Measurements from ENCODE around the gene SPIN2B. TPM values are rescaled to one million over a fixed set of nuclear protein-coding genes. Genes with fewer than 3 reads are reported as not detected.
"Not testable (repeated sequence)": the region's sequence is repeated elsewhere in the genome, so short reads cannot be mapped to it uniquely, and the experiment has no call there.

SPIN2B gene
- total and polyA plus RNA-seq, 2 donors (not counting 1 experiment from before 2014, with no cell fraction given): 10.4 to 10.6 TPM

- no peak for TF ChIP-seq EZH2 (IDR thresholded peaks at IDR 0.05; ENCODE audit: low read length, missing control alignments)
- no peak for TF ChIP-seq CTCF (conservative IDR thresholded peaks at IDR 0.05 in 1 of 2, IDR thresholded peaks at IDR 0.05 in 1 of 2; ENCODE audit: low read depth in 1 of 2, low read length in 2 of 2)
- no peaks in the 10 kb centered on the region for H3K4me1 ChIP-seq (ENCODE audit: control insufficient read depth, extremely low read depth, insufficient read depth, low read length)
- no peaks in the 10 kb centered on the region for H3K36me3 ChIP-seq (ENCODE audit: control insufficient read depth, insufficient read depth, low read length)
- H3K27ac ChIP-seq (ENCODE audit: insufficient read depth, low read length): no peak overlapping the region
- no peaks in the 10 kb centered on the region for H3K27me3 ChIP-seq (ENCODE audit: control insufficient read depth, insufficient read depth, low read length)
- no peaks in the 10 kb centered on the region for H3K9me3 ChIP-seq (ENCODE audit: control insufficient read depth, insufficient read depth, low read depth, low read length)
- no peak overlapping the region for H2AFZ ChIP-seq (ENCODE audit: low read length)
- H3K4me2 ChIP-seq (ENCODE audit: extremely low read depth, insufficient read depth, low read length): no peak overlapping the region
- no peaks in the 10 kb centered on the region for H4K20me1 ChIP-seq (ENCODE audit: control insufficient read depth, extremely low read depth, insufficient read depth, low read length)
- no peak for DNase-seq (ENCODE audit: low read depth in 2 of 2)
- no peak overlapping the region for H3K9ac ChIP-seq (ENCODE audit: insufficient read depth, low read length)
- no peak overlapping the region for H3K4me3 ChIP-seq (replicated peaks in 1 of 4; ENCODE audit: control extremely low read depth in 1 of 4, insufficient read depth in 1 of 4, low read depth in 3 of 4, low read length in 4 of 4)
- H3K79me2 ChIP-seq (ENCODE audit: control insufficient read depth, insufficient read depth, low read length): no peaks in the 10 kb centered on the region
Measured at GRCh38 chrX:57132046-57132445, 10.7 kb upstream of the SPIN2B start.

- H3K4me1 ChIP-seq (ENCODE audit: control insufficient read depth, extremely low read depth, insufficient read depth, low read length): no peaks in the 10 kb centered on the region
- DNase-seq (ENCODE audit: low read depth in 2 of 2): no peak
- peak overlapping the region; percentile 80 for H3K27ac ChIP-seq (ENCODE audit: insufficient read depth, low read length)
- no peaks in the 10 kb centered on the region for H3K27me3 ChIP-seq (ENCODE audit: control insufficient read depth, insufficient read depth, low read length)
- no peak for TF ChIP-seq CTCF (conservative IDR thresholded peaks at IDR 0.05 in 1 of 2, IDR thresholded peaks at IDR 0.05 in 1 of 2; ENCODE audit: low read depth in 1 of 2, low read length in 2 of 2)
- TF ChIP-seq EZH2 (IDR thresholded peaks at IDR 0.05; ENCODE audit: low read length, missing control alignments): no peak
- no peaks in the 10 kb centered on the region for H3K79me2 ChIP-seq (ENCODE audit: control insufficient read depth, insufficient read depth, low read length)
- H3K9ac ChIP-seq (ENCODE audit: insufficient read depth, low read length): no peak overlapping the region
- no peaks in the 10 kb centered on the region for H4K20me1 ChIP-seq (ENCODE audit: control insufficient read depth, extremely low read depth, insufficient read depth, low read length)
- no peaks in the 10 kb centered on the region for H3K36me3 ChIP-seq (ENCODE audit: control insufficient read depth, insufficient read depth, low read length)
- H3K4me3 ChIP-seq (replicated peaks in 1 of 4; ENCODE audit: control extremely low read depth in 1 of 4, insufficient read depth in 1 of 4, low read depth in 3 of 4, low read length in 4 of 4): peak overlapping the region; percentile 50 to 79 (median 68)
- no peaks in the 10 kb centered on the region for H3K9me3 ChIP-seq (ENCODE audit: control insufficient read depth, insufficient read depth, low read depth, low read length)
- H2AFZ ChIP-seq (ENCODE audit: low read length): peak overlapping the region; percentile 80
- no peak overlapping the region for H3K4me2 ChIP-seq (ENCODE audit: extremely low read depth, insufficient read depth, low read length)
Measured at GRCh38 chrX:57121816-57122215, 468 bp upstream of the SPIN2B start.

- Histone ChIP-seq H3K4me2 (ENCODE audit: extremely low read depth, insufficient read depth, low read length) (peak overlapping the region; percentile 48), H3K27ac (ENCODE audit: insufficient read depth, low read length) (peak overlapping the region; percentile 80), H2AFZ (ENCODE audit: low read length) (peak overlapping the region; percentile 40), H3K9ac (ENCODE audit: insufficient read depth, low read length) (peak overlapping the region; percentile 71), H3K4me3 (replicated peaks in 1 of 4; ENCODE audit: control extremely low read depth in 1 of 4, insufficient read depth in 1 of 4, low read depth in 3 of 4, low read length in 4 of 4) (peak overlapping the region; percentile 50 to 79 (median 68))
- H3K9me3 ChIP-seq (ENCODE audit: control insufficient read depth, insufficient read depth, low read depth, low read length); H3K79me2 ChIP-seq (ENCODE audit: control insufficient read depth, insufficient read depth, low read length); H3K27me3 ChIP-seq (ENCODE audit: control insufficient read depth, insufficient read depth, low read length); H3K36me3 ChIP-seq (ENCODE audit: control insufficient read depth, insufficient read depth, low read length); H4K20me1 ChIP-seq (ENCODE audit: control insufficient read depth, extremely low read depth, insufficient read depth, low read length); H3K4me1 ChIP-seq (ENCODE audit: control insufficient read depth, extremely low read depth, insufficient read depth, low read length): not testable (repeated sequence)
- DNase-seq (ENCODE audit: low read depth in 2 of 2): peak; percentile 1 to 2
Measured at GRCh38 chrX:57120619-57121161, 658 bp downstream of the SPIN2B start.
